ENCODE measurements around the gene HSDL2.
"Not testable (repeated sequence)": the region's sequence is repeated elsewhere in the genome, so short reads cannot be mapped to it uniquely, and the experiment has no call there.

Gene HSDL2

DNA sequence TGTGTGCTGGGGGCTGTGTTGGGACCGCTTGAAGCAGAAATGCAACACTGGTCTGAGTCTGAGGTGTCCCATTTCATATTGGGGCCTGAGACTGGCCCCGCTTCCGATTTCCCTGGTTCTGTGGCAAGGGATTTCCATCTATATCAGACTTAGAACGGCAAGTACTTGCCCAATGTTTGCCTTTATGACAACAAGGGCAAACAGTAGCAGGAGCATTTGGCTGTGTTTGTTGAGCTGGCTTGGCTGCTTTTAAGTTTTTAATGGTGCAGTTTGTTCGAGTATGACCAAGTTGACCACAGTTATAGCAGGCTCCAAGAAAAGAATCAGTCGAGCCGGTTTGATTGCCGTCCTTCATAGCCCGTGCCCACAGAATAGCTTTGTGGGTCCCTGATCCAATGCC, 17.0 kb downstream of the HSDL2 start:
- DNase-seq (ENCODE audit: low spot score), result no peak

DNA sequence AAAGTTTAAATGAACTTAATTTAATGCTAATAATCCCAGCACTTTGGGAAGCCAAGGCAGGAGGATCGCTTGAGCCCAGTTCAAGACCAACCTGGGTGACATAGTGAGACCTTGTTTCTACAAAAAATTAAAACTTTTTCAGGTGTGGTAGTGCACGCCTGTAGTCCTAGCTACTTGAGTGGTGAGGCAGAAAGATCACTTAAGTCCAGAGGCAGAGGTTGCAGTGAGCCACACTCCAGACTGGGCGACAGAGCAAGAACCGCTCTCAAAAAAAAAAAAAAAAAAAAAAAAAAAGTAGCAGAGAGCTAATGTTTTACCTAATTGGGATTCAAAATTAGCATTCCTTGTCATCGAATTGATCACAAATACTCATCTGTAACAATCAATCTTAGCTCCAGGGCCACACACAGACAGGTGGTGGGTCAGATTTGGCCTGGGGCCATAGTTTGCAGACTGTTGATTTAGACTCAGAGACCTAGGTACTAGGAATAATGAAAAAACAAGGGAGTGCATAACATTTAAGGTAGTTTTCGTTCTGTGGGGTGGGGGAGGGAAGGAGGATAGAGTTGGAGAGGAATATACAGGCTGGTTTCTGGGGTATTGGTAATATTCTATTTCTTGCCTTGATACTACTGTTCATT, 21.4 kb downstream of the HSDL2 start:
- no peak for DNase-seq (ENCODE audit: low spot score)

DNA sequence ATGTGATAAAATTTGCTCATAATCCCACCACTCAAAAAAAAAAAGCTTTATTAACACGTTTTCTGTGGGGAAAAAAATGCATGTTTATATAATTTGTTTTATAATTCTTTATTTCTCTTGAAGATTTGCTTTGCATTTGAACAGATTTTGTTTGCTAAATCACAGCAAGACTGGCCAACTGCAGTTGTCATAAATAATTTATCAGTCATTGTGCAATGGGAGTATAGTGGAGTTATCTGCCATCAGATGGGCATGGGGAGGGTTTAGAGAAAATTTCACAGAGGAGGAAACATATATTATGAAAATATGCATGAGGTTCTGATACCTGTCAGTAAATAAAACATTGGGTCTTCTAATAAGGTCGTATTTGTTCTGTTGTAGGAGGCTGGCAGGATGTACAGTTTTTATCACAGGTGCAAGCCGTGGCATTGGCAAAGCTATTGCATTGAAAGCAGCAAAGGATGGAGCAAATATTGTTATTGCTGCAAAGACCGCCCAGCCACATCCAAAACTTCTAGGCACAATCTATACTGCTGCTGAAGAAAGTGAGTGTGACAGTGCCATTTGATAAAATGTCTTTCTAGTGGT, 23.8 kb downstream of the HSDL2 start:
- DNase-seq (ENCODE audit: low spot score), result no peak

DNA sequence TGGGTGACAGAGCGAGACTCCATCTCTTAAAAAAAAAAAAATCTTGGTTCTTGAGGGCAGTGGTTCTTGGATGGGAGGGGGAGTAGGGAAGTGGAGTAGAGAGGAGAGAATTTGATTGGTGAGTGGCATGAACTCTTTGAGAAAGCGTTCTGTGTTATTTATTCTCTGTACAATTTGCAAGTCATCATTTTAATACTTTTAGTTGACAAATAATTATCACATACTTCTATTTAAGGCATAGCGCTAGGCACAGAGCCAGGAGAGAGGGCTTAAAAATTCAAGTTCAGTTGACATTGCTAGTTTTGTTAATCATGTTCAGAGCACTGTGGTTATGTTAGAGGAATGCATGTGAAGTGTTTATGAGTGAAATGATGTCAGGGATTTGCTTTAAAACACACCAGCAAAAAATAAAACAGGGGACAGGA, 24.6 kb downstream of the HSDL2 start:
- DNase-seq (ENCODE audit: low spot score), result no peak

DNA sequence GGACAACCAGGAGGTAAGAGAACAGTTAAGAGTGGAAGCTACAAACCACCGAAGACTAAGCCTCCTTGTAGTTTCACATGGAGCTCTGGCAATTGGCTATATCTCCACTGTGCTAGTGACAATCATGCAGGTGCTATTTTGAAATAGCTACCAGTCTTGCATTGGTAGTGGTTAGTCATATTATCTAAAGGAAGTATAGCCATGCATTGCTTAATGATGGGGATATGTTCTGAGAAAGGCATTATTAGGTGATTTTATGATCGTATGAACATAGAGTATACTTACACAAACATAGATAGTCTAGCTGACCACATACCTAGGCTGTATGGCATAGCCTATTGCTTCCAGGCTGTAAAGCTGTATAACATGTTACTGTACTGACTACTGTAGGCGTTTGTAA, 28.4 kb downstream of the HSDL2 start:
- no peak for DNase-seq (ENCODE audit: low spot score)

DNA sequence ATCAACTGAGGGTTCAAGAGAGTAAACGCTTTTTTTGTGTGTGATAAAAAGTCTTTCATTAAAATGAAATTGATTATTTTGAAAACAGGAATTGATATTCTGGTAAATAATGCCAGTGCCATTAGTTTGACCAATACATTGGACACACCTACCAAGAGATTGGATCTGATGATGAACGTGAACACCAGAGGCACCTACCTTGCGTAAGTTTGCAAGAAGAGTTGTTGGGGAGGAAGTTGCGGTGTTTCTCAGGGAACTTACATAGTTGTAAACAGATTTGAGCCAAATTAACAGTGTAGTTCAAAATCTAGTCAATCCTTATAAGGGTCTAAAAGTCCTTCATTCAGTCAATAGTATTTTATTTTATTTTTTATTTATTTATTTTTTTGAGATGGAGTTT, 28.9 kb downstream of the HSDL2 start:
- no peak for DNase-seq (ENCODE audit: low spot score)

DNA sequence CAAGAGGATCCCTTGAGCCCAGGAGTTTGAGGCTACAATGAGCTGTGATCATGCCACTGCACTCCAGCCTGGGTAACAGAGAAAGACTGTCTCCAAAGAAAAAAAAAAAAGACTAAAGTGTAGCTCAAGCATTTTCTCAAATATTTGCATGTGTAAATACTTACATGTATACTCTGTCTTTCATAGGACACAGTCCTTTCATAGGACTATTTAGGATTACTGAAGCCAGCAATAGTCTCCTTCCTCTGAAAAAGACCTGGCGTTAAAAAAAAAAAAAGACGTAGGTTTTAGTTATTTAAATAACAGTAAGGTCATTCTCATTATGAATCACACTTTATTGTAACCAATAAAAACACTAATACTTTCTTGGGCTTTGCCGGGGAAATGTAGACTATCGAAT, 29.9 kb downstream of the HSDL2 start:
- no peak for DNase-seq (ENCODE audit: low spot score)

DNA sequence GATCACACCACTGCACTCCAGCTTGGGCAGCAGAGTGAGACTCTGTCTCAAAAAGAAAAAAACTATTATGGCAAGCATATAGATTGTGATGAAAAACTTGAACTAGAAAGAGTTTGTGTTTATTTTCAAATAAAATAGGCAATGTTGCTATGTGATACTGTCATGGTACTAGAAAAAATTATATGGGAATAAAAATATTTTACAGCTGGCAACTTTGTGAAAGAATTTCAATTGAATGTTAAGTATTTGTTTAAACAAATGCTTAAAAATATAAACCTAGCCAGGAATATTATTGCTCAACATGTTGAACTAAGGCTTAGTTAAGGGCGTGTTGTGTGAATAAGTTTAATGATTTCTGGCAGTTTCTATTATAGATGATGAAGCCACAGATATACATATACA, 31.7 kb downstream of the HSDL2 start:
- DNase-seq (ENCODE audit: low spot score), result no peak

DNA sequence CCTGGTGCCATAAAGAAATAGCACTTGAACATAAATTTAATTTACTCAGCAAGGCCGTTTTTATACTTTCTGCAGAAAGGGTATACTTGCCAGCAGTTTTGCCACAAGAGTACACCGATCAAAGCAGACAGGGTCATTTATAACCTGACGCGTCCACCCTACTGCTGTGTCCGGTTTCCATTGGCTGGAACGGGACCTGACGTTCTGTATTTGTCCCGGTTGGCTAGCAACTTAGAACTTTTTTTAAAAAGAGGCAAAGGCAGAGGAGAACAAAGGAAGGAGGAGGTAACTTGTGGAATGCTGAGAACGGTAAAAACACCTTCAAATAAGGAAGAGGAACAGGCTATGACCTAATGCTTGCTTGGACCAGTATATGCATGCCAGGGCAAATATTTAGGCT, 33.8 kb downstream of the HSDL2 start:
- not testable (repeated sequence) for DNase-seq (ENCODE audit: low spot score)

DNA sequence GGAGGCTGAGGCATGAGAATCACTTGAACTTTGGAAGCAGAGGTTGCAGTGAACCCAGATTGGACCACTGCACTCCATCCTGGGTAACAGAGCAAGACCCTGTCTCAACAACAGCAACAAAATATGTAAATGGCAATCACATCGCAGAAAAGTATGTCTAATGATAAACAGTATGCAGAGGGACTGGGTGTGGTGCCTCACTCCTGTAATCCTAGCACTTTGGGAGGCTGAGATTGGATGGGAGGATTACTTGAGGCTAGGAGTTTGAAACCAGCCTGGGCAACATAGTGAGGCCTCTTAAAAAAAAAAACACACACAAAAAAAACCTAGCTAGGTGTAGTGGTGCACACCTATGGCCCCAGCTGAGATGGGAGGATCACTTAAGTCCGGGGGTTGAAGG, 40.3 kb downstream of the HSDL2 start:
- DNase-seq (ENCODE audit: low spot score), result no peak

DNA sequence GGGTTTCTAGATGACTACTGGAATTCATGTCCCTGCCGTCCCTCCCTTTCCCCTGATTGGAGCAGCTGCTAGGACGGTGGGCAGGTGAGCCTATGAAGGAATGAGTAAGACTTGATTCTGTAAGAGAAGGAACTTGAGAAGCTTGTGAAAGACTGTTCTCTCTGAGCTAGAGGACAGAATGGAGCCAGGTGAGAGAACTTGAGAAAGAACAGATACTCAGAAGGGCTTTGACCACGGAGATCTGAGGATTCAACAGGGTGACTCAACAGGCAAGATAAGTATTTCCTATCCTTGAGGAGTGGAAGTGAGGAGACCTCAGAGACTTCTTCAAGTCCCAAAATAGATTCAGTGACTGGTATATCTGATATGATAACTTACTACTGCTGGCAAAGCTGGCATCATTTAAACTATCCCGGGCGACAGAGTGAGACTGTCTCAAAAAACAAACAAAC, 41.9 kb downstream of the HSDL2 start:
- peak; percentile 8 for DNase-seq (ENCODE audit: low spot score)

DNA sequence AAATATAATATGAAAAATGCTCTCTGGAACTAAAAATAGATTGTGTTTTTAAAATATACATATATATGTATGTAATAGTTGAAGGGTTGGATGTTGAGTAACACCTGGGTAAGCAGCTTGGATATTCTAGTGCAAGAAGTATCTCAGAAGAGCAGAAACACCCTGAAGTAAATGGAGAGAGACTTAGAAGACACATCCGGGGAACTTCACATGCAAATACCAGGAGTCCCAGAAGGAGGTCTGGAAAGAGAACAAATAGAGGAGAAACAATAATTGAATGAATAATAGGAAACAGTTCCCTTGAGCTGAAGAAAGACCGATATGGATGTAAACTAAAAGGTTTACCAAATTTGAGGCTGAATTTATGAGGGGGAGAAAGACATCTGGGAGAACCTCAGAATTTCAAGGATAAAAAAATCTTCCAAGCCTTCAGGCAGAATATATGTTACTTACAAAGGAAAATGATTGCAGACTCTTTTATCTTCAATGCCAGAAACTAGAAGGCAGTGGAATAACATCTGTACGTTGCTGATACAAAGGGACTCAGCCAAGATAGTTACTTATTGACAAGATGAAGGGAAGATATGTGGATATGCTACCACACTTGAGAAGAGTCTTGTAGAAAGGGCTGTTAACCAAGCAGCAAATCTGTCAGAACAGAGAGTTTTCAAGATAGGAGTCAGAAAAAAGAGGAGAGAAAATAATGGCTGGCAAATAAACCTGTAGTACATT, 42.7 kb downstream of the HSDL2 start:
- DNase-seq (ENCODE audit: low spot score), result no peak

DNA sequence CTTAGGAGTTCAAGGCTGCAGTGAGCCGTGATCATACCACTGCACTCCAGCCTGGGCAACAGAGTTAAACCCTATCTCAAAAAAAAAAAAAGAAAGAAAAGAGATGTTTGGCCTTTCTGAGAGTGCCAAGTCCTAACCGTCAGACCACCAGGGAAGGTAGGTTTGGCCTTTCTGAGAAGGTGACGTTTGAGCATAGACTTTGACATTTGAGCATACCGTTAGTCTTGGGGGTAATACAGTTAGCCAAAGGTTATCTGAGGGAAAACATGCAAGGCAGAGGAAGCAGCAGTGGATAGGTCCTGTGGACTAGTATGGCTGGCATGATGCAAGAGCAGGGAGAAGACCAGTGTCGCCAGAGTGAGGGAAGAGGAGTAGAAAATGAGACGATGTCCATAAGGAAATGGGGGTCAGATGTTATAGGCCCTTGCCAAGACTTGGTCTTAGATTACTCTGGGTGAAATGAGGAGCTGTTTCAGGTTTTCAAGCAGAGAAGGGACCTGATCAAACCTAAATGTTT, 50.2 kb downstream of the HSDL2 start:
- no peak for DNase-seq (ENCODE audit: low spot score)

DNA sequence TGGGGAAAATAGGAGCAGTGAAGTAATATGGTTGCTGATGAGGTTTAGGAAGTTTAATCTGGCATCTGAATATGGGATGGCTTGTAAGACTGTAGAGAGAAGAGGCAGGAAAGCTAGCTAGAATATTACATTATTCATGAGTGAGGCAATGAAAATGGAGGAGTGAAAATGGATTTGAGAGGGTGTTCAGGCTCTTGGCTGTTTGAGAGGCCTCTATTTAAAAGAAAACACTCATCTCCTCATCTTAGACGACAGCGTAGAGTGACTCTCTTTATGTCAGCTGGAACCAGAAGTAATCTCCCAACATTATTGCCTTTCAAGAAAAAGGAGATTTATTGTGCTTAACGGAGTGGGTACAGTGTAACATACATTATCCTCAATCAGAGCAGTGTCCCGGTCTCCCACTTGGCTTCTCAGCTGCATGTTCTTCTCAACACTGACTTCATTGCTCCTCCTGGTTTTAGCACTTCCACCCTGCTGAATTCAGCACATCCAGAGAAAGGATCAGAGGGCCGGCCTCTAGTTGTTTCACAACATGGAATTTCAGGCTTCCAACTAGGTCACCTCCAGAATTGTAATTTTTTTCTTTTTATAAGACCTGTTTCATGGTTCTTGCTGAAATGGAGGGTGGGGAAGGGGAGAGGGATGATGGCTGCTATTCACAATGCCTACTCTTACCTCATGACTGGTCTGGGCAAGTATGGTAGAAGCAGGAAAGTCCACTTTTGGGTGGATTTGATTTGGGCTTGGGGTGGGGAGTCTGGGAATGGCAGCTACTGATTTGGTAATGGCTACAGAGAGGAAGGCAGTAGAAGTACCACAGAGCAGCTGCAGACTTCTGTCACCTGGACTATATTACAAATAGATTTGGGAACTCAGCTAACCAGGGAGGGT, 53.8 kb downstream of the HSDL2 start:
- DNase-seq (ENCODE audit: low spot score), result no peak

DNA sequence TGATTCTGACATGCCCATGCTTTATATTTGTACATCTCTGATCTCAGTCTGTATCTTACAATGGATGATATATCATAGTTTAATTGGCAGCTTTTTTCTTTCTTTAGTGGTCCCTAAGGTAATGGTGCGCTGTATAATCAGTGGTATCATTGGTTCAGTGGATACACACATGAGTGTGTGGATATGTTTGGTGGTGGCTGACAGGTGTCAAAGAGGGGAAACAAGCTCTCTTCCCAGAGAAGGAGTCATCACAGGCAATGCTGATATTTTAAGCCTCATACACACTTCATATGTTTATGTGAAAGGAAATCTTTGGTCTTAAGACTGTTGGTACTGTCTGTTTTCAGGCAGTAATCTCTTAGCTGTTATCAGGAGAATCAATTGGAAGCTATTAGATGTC, 54.6 kb downstream of the HSDL2 start:
- DNase-seq (ENCODE audit: low spot score), result no peak

DNA sequence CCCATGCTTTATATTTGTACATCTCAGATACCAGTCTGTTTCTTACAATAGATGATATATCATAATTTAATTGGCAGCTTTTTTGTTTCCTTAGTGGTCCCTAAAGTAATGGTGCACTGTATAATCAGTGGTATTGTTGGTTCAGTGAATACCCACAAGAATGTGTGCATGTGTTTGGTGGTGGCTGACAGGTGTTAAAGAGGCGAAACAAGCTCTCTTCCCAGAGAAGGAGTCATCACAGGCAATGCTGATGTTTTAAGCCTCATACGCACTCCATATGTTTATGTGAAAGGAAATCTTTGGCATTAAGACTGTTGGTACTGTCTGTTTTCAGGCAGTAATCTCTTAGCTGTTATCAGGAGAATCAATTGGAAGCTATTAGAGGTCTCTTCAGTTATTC, 57.5 kb downstream of the HSDL2 start:
- DNase-seq (ENCODE audit: low spot score), result no peak

DNA sequence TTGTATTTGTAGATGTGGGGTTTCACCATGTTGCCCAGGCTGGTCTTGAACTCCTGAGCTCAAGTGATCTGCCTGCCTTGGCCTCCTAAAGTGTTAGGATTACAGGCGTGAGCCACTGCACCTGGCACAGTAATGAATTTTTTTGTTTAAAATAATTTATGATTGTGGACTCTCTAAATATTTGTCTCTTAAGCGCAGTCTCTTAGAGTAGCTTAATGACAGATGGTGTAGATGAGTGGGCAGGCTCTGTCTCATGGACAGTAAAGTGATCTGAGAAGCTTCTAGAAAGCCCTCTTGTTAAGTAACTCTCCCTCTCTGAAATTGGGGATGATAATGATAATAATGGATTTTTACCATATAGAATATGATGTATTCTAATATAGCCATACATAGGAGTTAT, 59.3 kb downstream of the HSDL2 start:
- no peak for DNase-seq (ENCODE audit: low spot score)

DNA sequence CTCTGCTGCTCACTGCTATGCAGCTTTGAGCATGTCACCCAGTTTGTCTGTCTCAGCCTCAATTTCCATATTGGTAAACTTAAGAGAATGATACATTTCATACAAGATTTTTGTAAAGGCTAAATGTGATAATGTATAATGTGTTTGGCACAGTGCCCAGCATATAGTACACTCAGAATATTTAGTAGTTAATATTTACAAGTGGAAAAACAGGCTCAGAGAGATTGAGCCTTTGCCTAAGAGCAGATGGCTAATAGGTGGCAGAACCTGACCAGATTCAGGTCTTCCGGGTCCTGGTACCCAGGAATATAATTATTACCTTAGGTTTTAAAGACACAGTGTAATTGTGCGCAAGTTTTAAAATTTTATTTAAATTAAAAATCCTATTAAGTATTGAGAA, 59.9 kb downstream of the HSDL2 start:
- no peak for DNase-seq (ENCODE audit: low spot score)

DNA sequence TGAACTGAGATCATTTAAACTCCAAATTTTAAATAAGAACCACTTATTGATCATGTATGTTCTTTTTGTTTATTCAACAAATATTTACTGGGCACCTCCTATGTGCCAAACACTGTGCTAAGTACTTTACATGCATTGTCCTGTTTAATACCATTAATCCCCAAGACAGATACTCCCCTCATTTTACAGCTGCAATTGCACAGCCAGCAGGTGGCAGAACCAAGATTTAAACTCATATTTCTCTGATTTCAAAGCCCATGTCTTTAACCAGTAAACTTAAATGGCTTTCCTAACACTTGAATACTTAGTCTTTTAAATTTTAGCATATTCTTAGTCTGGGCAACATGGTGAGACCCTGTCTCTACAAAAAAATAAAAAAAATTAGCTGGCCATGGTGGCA, 63.3 kb downstream of the HSDL2 start:
- DNase-seq (ENCODE audit: low spot score), result no peak

DNA sequence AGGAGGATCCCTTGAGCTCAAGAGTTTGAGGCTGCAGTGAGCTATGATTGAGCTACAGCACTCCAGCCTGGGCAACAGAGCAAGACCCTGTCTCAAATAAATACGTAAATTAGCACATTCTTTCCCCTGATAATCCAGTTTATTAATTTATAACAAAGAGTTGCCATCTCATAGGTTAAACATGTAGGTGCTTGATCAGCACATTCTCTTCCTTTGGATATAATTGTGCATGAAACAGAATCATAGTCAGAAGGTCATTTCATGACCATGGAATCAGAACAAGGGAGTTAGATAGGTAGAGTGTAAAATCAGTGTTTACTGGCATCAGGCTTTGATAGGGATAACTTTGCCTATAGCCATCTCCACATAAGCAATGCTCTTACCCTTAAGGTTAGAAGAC, 63.7 kb downstream of the HSDL2 start:
- no peak for DNase-seq (ENCODE audit: low spot score)

DNA sequence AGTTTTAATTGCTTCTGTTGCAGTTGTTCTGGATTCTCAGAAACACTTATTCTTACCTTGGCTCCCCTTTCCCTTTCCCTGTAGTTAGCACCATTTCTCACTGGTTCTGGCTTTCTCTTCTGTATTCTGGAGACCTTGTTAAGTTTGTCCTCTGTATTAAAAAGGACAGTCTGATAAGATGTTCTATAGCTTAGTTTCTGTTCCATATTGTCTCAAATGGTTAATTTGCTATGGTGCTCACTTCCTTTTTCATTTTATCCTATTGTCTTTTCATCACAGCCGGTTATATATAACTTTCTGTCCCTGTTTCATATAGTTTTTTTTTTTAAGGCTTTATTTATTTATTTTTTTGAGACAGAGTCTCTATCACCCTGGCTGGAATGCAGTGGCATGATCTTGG, 65.3 kb downstream of the HSDL2 start:
- DNase-seq (ENCODE audit: low spot score), result no peak

DNA sequence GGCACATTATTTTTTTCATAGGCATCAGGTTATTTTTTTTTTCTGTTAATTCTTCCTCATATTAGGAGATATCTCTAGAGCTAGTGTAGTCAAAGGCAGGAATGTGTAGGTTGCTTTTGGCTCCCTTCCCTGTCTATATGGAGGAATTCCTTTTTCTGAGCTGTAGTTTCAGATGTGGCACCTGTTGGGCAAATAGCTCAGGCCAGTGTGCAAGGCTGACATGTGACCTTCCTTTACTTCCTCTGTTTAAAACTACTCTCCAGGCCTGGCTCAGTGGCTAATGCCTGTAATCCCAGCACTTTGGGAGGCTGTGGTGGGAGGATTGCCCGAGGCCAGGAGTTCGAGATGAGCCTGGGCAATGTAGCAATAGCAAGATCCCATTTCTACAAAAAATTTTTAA, 66.2 kb downstream of the HSDL2 start:
- DNase-seq (ENCODE audit: low spot score), result no peak

Data from hepatic stellate cell (primary cell).